Mammary epithelial cell (primary cell): ENCODE results near the gene DAP.

Experiments
- CTCF ChIP-seq, 2 donors: IDR thresholded peaks in 1 of 2; conservative IDR thresholded peaks in 1 of 2; 2 replicates each; pipeline ENCODE4 v1.5.1; 2011 to 2012; ENCODE audit warnings: inconsistent platforms in 2 of 2, low read length in 2 of 2, mild to moderate bottlenecking in 2 of 2, control low read depth in 1 of 2, low read depth in 1 of 2; ENCODE audit not compliant: insufficient read depth in 1 of 2; ENCODE audit errors: extremely low read depth in 1 of 2
- EZH2 ChIP-seq: IDR thresholded peaks from 2 replicates; pipeline ENCODE4 v1.6.1; 2012; ENCODE audit warnings: low read length, inconsistent platforms, borderline replicate concordance

GRCh38 chr5:10634050-10634449 is 127.0 kb downstream of the DAP start:
- no peak for TF ChIP-seq CTCF (conservative IDR thresholded peaks at IDR 0.05 in 1 of 2, IDR thresholded peaks at IDR 0.05 in 1 of 2; ENCODE audit: extremely low read depth in 1 of 2, insufficient read depth in 1 of 2, low read depth in 1 of 2, low read length in 2 of 2)
- TF ChIP-seq EZH2 = no peak
